Cardiac septum (tissue), 1 donor: ENCODE measurements around the gene CD3G. TPM values are rescaled to one million over a fixed set of nuclear protein-coding genes. Genes with fewer than 3 reads are reported as not detected.
A peak's percentile ranks its signal among the peaks of the same experiment; 100 is the strongest.
"Not testable (repeated sequence)": the region's sequence is repeated elsewhere in the genome, so short reads cannot be mapped to it uniquely, and the experiment has no call there.

Experiments used
- DNase-seq: peaks from one replicate; pipeline ENCODE4 v3.0.0-alpha.2; 2020; ENCODE audit warnings: low spot score
- intact Hi-C: fragments of 100-400 bp; cut with DNase I; formaldehyde crosslinking; loops from one replicate; pipeline ENCODE4 v1.14.0; 2022
- total RNA-seq: library from RNA; stranded (reverse); fragmentation: NEBNext Ultra II Directional; extraction: Animal tissue kit (Norgen Biotek cat#: 25700); gene quantifications from one replicate; pipeline ENCODE4 v1.2.1, GENCODE V29; 2021
- donor health status: DM: no; HTN: no; CAD: no.

Gene CD3G
- total RNA-seq, 1 donor from 2014 or later, result 0.24 TPM

DNA sequence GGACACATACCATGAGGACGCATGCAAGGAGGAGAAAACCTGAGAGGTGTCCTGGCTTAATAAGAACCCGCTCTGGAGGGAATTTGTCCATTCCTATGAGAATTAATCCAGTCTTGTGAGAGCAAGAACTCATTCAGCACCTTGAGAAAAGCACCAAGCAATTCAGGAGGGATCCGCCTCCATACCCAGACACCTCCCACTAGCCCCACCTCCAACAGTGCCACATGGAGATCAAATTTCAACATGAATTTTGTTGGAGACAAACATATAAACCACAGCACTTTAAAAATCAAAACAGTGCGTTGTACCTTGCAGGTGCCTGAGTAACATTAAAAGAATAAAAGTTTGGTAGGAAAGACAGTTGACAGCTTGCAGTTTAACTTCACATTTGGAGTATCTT lies 26.6 kb downstream of the CD3G start:
- no peak for DNase-seq
- intact Hi-C loops, result no loop called here

DNA sequence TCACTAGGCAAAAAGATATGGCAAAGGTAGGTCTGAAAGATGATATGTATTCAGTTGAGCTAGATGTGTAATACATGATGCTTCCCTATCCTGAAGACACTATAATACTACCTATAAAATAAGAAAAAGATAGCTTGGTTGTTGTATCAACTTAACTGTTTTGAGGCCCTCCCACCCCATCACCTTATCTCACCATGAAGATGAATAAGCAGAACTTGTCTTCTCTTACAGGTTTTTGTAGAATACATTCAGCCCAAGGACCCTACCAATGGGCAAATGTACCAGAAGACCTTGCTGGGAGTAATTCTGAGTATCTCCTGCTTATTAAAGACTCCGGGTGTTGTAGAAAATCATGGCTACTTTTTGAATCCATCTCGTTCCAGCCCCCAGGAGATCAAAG lies 29.1 kb downstream of the CD3G start:
- no peak for DNase-seq
- intact Hi-C loops, result no loop called here

- DNase-seq, result no peak
- intact Hi-C loops, result no loop called here
Observed at GRCh38 chr11:118373871-118374270, 29.7 kb downstream of the CD3G start.

- no peak for DNase-seq
- intact Hi-C loops, result no loop called here
Observed at GRCh38 chr11:118374729-118375128, 30.6 kb downstream of the CD3G start.

DNA sequence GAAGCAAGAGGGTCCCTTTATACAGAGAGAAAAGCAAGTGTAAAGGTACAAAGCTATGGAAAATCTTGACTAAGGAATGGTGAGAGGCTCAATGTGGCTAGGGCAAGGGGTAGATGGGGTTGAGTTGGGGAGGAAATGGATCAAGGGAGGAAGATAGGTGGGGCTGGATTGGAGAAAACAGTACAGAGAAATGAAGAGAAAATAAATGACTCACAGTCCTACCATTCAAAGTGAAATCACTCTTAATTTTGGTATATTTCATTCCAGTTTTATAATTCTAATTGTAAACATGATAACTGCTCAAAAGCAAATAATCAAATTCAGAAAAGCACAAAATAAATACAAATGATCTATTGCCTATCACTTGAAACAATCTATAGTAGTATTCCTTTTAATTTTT lies 31.8 kb downstream of the CD3G start:
- no peak for DNase-seq
- intact Hi-C loops, result no loop called here

DNA sequence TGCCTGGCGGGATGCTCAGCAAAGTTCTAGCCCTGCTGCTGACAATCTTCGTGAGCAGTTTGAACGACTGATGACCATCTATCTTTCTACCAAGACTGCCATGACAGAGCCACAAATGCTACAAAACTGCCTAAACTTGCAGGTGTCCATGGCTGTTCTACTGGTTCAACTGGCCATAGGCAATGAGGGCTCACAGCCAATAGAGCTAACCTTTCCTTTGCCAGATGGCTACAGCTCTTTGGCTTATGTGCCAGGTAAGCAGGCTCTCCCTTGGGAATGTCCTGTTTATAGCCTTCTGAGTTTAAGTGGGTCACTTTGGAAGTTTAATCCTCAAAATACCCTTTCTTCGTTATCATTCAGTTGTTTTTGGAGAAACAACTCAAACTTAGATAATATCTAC lies 35.4 kb downstream of the CD3G start:
- no peak for DNase-seq
- intact Hi-C loops, result no loop called here

DNA sequence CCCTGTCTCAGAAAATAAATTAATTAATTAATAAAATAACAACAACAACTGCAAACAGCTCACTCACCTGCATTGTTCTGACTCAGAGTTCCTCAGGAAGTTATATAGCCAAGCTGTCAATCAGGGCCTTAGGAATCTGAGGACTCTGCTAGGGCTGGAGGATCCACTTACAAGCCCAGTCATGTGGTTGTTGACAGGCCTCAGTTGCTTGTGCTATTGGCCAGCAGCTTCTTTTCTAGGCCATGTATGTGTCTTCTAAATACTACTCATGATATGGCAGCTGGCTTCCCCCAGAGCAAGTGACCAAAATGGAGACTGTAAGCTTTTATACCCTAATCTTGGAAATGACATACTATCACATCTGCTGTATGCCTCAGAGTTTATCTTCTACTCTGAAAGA lies 36.4 kb downstream of the CD3G start:
- no peak for DNase-seq
- intact Hi-C loops, result no loop called here

GRCh38 chr11:118382954-118383353 lies 38.8 kb downstream of the CD3G start:
- DNase-seq, result no peak
- intact Hi-C loops, result no loop called here

- intact Hi-C loops, result no loop called here
- DNase-seq, result no peak
Observed at GRCh38 chr11:118383657-118384056, 39.5 kb downstream of the CD3G start.

DNA sequence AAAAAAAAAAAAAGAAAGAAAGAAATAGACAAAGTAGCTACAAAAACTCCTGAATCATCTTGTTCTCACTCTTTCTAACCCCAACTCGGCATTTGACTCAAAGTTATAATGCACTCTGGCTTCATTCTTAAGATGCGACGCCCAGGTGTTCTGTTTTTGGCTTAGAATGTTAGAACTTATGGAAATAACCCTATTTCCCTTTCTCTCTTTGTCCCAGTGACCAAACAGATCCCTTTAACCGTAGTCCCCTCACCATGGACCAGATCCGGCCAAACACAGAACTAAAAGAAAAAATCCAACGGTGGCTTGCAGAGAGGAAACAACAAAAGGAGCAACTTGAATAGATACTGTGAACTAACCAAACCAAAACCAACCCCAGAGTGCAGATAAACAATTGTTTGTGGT lies 52.0 kb downstream of the CD3G start:
- intact Hi-C loops, result no loop called here
- no peak for DNase-seq

DNA sequence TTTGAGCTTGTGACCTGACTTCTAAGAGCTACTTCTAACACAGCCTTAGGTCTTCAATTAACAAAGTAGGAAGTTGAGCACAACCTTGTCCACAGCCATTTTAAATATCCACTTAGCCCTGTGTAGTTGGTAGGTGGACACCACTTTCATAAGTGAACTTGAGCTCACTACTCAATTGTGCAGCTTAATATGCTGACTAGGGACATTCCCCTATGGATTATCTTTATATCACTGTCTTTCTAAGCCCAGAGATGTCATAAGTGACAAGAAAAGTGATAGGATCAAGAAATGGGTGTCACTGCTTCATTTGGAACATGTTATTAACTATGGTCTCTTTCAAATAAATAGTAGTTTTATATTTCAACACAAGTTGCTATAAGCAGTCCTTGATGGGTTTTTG lies 53.3 kb downstream of the CD3G start:
- intact Hi-C loops, result no loop called here
- DNase-seq, result no peak

DNA sequence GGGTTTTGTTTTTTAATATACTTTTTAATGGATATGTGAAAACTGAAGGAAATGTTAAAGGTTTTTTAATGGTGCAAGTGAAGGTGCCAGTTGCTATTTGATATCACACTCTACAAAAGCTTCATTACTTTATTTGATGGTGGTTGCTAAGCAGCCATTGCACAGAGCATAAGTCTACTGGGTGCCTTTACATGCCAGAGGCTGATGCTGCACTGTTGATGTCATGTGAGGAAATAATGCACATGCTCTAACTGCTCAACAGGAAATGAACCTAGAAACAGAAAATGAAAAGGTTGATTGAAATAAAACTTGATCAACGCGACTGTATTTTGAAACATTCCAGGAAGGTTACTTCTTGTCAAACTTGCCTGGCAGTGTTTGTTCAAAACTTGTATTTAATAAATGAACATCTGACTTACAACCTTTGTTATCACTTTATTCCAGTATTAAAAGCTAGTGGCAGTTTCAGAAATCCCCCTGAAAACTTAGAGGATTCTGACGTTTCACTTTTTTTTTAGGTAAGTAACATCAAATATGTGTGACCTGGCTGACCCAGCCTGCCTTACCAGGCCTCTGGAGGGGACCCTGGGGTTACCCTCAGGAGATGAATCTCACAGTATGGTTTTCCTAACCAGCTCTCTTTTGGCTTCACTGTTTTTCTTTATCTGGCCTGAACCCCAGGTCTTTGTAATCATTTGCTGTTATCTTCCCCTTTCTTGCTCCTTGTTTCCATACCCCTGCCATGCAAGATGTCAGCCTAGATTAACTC lies 54.8 kb downstream of the CD3G start:
- intact Hi-C loops, result no loop called here
- DNase-seq, result no peak

DNA sequence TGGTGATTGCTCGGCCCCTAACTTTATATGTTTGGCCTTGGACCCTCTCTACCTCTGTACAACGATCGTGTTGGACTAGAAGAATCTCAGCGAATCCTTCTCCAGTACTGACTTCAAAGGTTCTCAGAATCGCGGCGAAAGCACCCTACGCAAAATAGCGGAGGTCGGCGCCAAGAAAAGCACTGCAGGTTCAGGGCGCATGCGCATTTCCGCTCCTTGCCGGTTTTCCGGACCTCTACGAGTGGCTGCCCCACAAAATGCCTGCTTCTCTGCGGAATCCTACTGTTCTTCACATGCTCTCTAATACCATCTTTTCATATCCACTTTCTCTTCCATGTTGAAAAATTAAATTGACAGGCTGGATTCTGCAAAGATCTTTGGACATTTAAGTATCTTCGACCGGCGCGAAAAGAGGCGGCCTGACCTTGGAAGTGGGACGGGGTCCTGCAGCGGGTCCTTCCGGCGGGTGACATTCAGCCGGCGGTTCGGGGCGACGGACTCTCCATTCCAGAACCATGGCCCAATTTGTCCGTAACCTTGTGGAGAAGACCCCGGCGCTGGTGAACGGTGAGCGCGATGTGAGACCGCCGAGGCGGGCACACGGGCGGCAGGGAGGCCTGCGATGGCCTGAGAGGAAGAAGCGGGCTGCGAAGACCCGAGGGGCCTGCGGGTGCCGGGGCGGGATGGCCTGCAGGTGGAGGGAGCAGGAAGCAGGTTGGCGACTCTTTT lies 57.2 kb downstream of the CD3G start, which contains the start of gene ATP5MG:
Gene ATP5MG (plus strand): TSS at position 456 of the 729 bp plus-strand sequence. CDS start 60 bp downstream, at position 516.
- DNase-seq, result peak; percentile 94
- intact Hi-C loops, result loop anchor here (2.0 kb wide), 2 partner anchors 35 to 87 kb away; partner anchors contain the start of gene KMT2A

DNA sequence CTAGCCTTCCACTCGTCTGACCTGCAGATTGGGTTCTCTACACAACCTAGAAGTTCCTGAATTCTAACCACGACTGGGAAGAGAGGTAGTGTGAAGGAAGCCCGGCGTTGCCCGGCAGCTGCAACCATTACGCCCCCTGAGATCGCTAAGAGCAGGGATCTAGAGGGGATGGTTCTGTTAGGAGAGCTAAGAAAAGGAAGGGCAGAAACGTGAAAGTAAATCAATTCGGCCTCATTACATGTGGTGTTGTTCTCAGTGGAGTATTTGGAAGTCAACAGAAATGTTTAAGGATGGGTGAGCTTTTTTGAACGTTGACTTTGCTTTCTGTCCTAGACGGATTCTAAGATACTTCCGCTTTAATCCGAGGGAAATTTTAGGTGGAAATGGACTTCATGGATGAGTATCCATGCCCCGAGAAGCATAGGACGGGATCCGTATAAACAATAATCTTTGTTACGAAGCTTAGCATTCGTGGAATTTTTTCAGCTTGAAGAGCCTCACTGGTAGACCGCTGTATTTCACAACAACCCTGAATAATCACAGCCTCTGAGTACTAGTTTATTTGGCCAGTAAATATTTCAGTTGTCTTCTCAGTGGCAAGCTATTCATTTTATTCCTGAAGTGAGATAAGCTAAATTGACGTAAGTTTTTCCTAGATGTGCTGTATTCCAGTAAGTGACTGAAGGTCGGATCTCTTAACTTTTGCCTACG lies 57.9 kb downstream of the CD3G start:
- no peak for DNase-seq
- intact Hi-C loops, result loop anchor here (2.0 kb wide), 2 partner anchors 35 to 87 kb away; partner anchors contain the start of gene KMT2A

DNA sequence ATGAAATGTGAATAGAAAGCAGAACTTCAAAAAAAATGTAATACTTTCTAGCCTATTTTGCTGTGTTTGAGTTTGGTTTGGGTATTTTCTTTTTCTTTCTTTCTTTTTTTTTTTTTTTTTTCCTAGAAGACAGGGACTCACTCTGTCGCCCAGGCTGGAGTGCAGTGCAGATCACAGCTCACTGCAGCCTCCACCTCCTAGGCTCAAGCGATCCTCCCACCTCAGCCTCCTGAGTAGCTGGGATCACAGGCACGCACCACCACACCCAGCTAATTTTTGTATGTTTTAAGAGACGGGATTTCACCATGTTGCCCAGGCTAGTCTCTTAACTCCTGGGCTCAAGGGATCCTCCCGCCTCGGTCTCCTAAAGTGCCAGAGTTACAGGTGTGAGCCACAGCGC lies 58.5 kb downstream of the CD3G start:
- DNase-seq, intact Hi-C loops: not testable (repeated sequence)

Other genes starting within 250 kb of the CD3G start
- gene SCN4B, start 191.5 kb upstream of the CD3G start, total RNA-seq, result 17.0 TPM
- 20.0 TPM for gene SCN2B, start 167.7 kb upstream of the CD3G start, total RNA-seq
- 5.4 TPM for gene JAML, start 119.3 kb upstream of the CD3G start, total RNA-seq
- 3.8 TPM for gene MPZL3, start 92.0 kb upstream of the CD3G start, total RNA-seq
- 24.2 TPM for gene MPZL2, start 80.0 kb upstream of the CD3G start, total RNA-seq
- 0.48 TPM for gene CD3E, start 39.6 kb upstream of the CD3G start, total RNA-seq
- gene CD3D, start 1.6 kb upstream of the CD3G start, total RNA-seq, result 0.62 TPM
- gene UBE4A, start 15.3 kb downstream of the CD3G start, total RNA-seq, result 38.3 TPM
- 600 TPM for gene ATP5MG, start 57.3 kb downstream of the CD3G start, total RNA-seq
- gene KMT2A, start 92.1 kb downstream of the CD3G start, total RNA-seq, result 41.4 TPM
- gene TTC36, start 183.1 kb downstream of the CD3G start, total RNA-seq, result 0.62 TPM
- 8.0 TPM for gene TMEM25, start 186.8 kb downstream of the CD3G start, total RNA-seq
- 24.0 TPM for gene IFT46, start 221.6 kb downstream of the CD3G start, total RNA-seq
- 118 TPM for gene ARCN1, start 228.1 kb downstream of the CD3G start, total RNA-seq